C1 segment of cervical spinal cord (tissue), 14 donors: ENCODE measurements around the gene NOX5.

ENCODE experiments used
- DNase-seq, 14 donors: peaks; one replicate each; lab custom pipeline; 2025; lab: John Stamatoyannopoulos, UW

NOX5 gene

GRCh38 chr15:69099941-69100340 is 85.4 kb downstream of the NOX5 start:
- DNase-seq: no peak

- DNase-seq: no peak
These were observed 86.3 kb downstream of the NOX5 start for GRCh38 chr15:69100821-69101220.

GRCh38 chr15:69104050-69104750 is 89.7 kb downstream of the NOX5 start:
- no peak for DNase-seq

GRCh38 chr15:69105451-69105985 is 91.0 kb downstream of the NOX5 start:
- no peak for DNase-seq

GRCh38 chr15:69107025-69107620 is 92.6 kb downstream of the NOX5 start:
- DNase-seq: no peak
